ENCODE results near the gene AUP1.
A peak's percentile ranks its signal among the peaks of the same experiment; 100 is the strongest.

Gene AUP1

DNA sequence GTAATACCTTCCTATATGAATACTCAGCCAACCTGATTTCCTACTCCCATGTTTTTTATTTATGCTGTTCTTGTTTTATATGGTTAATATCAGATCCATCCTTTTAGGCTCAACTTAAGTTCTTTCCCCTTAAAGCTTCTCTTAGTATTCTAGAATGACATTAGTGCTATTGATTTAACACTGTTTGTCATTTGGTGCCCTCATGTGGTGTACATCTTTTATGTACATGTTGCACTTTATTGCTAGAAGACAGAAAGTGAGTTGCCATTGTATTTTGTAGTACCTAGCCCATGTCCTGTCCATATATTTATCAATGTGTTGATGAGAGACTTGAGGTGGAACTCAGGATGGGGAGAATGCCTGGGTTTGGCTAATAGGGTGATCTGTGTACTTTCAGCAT is 2.7 kb upstream of the AUP1 start:
- H3K9me3 ChIP-seq (ENCODE audit: severe bottlenecking), result no peaks in the 10 kb centered on the region
- H3K27ac ChIP-seq (ENCODE audit: poor library complexity, severe bottlenecking), result no peak overlapping the region
- H3K4me1 ChIP-seq (ENCODE audit: insufficient read depth, poor library complexity, severe bottlenecking), result peaks cover 5% of the 10 kb centered on the region
- DNase-seq (ENCODE audit: low spot score), result no peak
- no peaks in the 10 kb centered on the region for H3K27me3 ChIP-seq (ENCODE audit: insufficient read depth, poor library complexity, severe bottlenecking)
- no peak for ATAC-seq (ENCODE audit: low read depth)
- no peak overlapping the region for H3K4me3 ChIP-seq (ENCODE audit: severe bottlenecking)
- peaks cover 26% of the 10 kb centered on the region for H3K36me3 ChIP-seq (ENCODE audit: low read depth)
- TF ChIP-seq CTCF (IDR thresholded peaks at IDR 0.05; ENCODE audit: poor library complexity, severe bottlenecking), result peak; percentile 57

DNA sequence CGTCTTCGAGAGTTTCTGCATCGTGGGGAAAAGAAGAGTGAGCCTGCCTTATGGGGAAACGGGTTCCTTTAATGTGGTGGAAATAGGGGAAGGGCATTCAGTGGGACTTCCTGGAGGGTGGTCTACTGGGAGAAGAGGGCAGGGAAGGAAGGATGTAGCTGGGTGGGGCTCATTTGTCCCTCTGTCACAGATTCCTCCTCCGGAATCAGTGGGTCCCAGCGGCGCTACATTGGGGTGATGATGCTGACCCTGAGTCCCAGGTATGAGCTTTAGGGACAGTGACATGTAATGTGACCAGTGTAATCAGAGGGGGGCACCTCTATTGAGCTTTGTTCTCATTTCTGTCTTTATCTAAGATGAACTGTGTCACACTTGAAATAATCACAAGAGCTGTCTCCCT is 2.2 kb upstream of the AUP1 start:
- Histone ChIP-seq H3K4me3 (ENCODE audit: severe bottlenecking) (no peak overlapping the region), H3K9me3 (ENCODE audit: severe bottlenecking) (no peaks in the 10 kb centered on the region), H3K36me3 (ENCODE audit: low read depth) (peaks cover 31% of the 10 kb centered on the region), H3K4me1 (ENCODE audit: insufficient read depth, poor library complexity, severe bottlenecking) (no peaks in the 10 kb centered on the region), H3K27ac (ENCODE audit: poor library complexity, severe bottlenecking) (no peak overlapping the region), H3K27me3 (ENCODE audit: insufficient read depth, poor library complexity, severe bottlenecking) (no peaks in the 10 kb centered on the region)
- ATAC-seq (ENCODE audit: low read depth), result no peak
- no peak for TF ChIP-seq CTCF (IDR thresholded peaks at IDR 0.05; ENCODE audit: poor library complexity, severe bottlenecking)
- DNase-seq (ENCODE audit: low spot score), result no peak

- Histone ChIP-seq H3K36me3 (ENCODE audit: low read depth) (peaks cover 42% of the 10 kb centered on the region), H3K4me3 (ENCODE audit: severe bottlenecking) (peak overlapping the region; percentile 87), H3K27me3 (ENCODE audit: insufficient read depth, poor library complexity, severe bottlenecking) (no peaks in the 10 kb centered on the region), H3K27ac (ENCODE audit: poor library complexity, severe bottlenecking) (peak overlapping the region; percentile 57), H3K4me1 (ENCODE audit: insufficient read depth, poor library complexity, severe bottlenecking) (peaks cover 2% of the 10 kb centered on the region), H3K9me3 (ENCODE audit: severe bottlenecking) (no peaks in the 10 kb centered on the region)
- ATAC-seq (ENCODE audit: low read depth) (peak; percentile 6; the same call in 1 of the 3 replicates), DNase-seq (ENCODE audit: low spot score) (no peak)
- TF ChIP-seq CTCF (IDR thresholded peaks at IDR 0.05; ENCODE audit: poor library complexity, severe bottlenecking), result no peak
These were observed 1.0 kb upstream of the AUP1 start for GRCh38 chr2:74530239-74531187.

DNA sequence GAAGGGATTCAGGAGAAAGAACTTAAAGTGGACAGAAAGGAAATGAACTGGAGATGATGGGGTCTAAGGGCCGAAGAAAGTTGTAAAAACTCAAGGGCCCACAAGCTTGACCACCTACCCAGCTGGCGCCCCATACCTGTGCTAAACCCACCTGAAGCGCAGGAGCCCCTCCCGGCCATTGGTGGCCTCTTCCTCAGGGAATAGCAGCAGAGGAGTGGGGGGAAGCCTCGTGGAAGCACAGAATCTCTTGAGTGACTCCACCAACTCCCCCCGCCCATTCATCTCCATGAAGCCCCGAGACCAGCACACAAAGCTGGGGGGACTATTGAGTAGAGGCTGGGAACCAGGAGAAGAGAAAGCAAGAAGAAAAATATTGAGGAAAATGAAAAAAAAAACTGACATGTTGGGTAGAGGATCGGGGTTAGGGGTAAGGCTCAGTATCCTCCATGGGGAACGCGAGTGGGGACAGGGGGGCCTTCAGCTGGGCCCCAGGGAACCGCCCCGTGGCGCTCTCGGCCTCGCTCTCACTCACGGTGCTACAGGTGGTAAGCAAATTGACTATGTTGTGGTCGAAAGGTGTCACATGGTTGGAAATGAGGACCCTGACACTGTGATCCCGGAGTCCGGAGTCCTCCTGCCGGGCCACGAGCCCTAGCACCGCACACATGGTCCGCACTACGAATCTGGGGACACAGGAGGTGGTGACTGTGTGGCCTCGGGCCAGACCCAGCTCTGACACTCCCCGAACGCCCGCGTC is 728 bp downstream of the AUP1 start:
- ATAC-seq (ENCODE audit: low read depth) (no peak), DNase-seq (ENCODE audit: low spot score) (no peak)
- Histone ChIP-seq H3K27ac (ENCODE audit: poor library complexity, severe bottlenecking) (peak overlapping the region; percentile 57), H3K4me3 (ENCODE audit: severe bottlenecking) (peak overlapping the region; percentile 87), H3K27me3 (ENCODE audit: insufficient read depth, poor library complexity, severe bottlenecking) (no peaks in the 10 kb centered on the region), H3K4me1 (ENCODE audit: insufficient read depth, poor library complexity, severe bottlenecking) (peaks cover 2% of the 10 kb centered on the region), H3K9me3 (ENCODE audit: severe bottlenecking) (no peaks in the 10 kb centered on the region), H3K36me3 (ENCODE audit: low read depth) (peaks cover 42% of the 10 kb centered on the region)
- no peak for TF ChIP-seq CTCF (IDR thresholded peaks at IDR 0.05; ENCODE audit: poor library complexity, severe bottlenecking)
